Neuronal stem cell (in vitro differentiated cells): ENCODE results near the gene RAB25.
A peak's percentile ranks its signal among the peaks of the same experiment; 100 is the strongest.

ENCODE experiments used
- DNase-seq: peaks from one replicate; pipeline ENCODE4 v3.0.0-alpha.2; 2013; ENCODE audit warnings: low spot score
- H2AFZ ChIP-seq: one replicate; pipeline ENCODE4 v1.6.1; 2013; ENCODE audit warnings: mild to moderate bottlenecking, low read length, inconsistent platforms
- H2AK5ac ChIP-seq: 2 replicates; pipeline ENCODE4 v1.6.1; 2013; ENCODE audit warnings: low read depth, mild to moderate bottlenecking, inconsistent platforms, low read length, moderate library complexity, mixed read lengths
- H2BK120ac ChIP-seq: 2 replicates; pipeline ENCODE4 v1.6.1; 2013; ENCODE audit warnings: low read depth, mild to moderate bottlenecking, inconsistent platforms, low read length, moderate library complexity, mixed read lengths
- H2BK12ac ChIP-seq: one replicate; pipeline ENCODE4 v1.6.1; 2013; ENCODE audit warnings: low read length, inconsistent platforms
- H2BK15ac ChIP-seq: 2 replicates; pipeline ENCODE4 v1.6.1; 2013; ENCODE audit warnings: mild to moderate bottlenecking, low read length, inconsistent platforms, mixed read lengths
- H2BK5ac ChIP-seq: one replicate; pipeline ENCODE4 v1.6.1; 2013; ENCODE audit warnings: inconsistent platforms, mild to moderate bottlenecking, low read length, moderate library complexity
- H3K14ac ChIP-seq: one replicate; pipeline ENCODE4 v1.6.1; 2013; ENCODE audit warnings: low read length, inconsistent platforms
- H3K18ac ChIP-seq: 2 replicates; pipeline ENCODE4 v1.6.1; 2013; ENCODE audit warnings: low read length, inconsistent platforms
- H3K23ac ChIP-seq: 2 replicates; pipeline ENCODE4 v1.6.1; 2013; ENCODE audit warnings: low read depth, mild to moderate bottlenecking, mixed read lengths, low read length, inconsistent platforms; ENCODE audit not compliant: poor library complexity
- H3K27ac ChIP-seq: replicated peaks from 3 replicates; pipeline ENCODE4 v1.5.1; 2013; ENCODE audit warnings: low read length, inconsistent platforms
- H3K27me3 ChIP-seq, 3 experiments: 2 replicates each; pipeline ENCODE4 v1.6.1; 2013; ENCODE audit warnings: low read length in 3 of 3, mild to moderate bottlenecking in 2 of 3, inconsistent platforms in 1 of 3, low read depth in 1 of 3, mixed read lengths in 1 of 3, moderate library complexity in 1 of 3; ENCODE audit not compliant: control insufficient read depth in 3 of 3, insufficient read depth in 3 of 3
- H3K36me3 ChIP-seq, 2 donors: replicated peaks in 1 of 2; 2 replicates each; pipeline ENCODE4 v1.6.1; 2013; ENCODE audit warnings: low read length in 2 of 2; ENCODE audit not compliant: control insufficient read depth in 2 of 2, insufficient read depth in 2 of 2
- H3K4ac ChIP-seq: 2 replicates; pipeline ENCODE4 v1.6.1; 2013; ENCODE audit warnings: inconsistent platforms, mild to moderate bottlenecking, low read length, moderate library complexity
- H3K4me1 ChIP-seq, 2 donors: 1 replicate in 1 of 2; 2 replicates in 1 of 2; pipeline ENCODE4 v1.6.1; 2013; ENCODE audit warnings: low read length in 2 of 2, low read depth in 1 of 2; ENCODE audit not compliant: control insufficient read depth in 2 of 2, insufficient read depth in 1 of 2
- H3K4me2 ChIP-seq: one replicate; pipeline ENCODE4 v1.6.1; 2013; ENCODE audit warnings: mild to moderate bottlenecking, low read length, inconsistent platforms; ENCODE audit not compliant: insufficient read depth, poor library complexity, severe bottlenecking
- H3K4me3 ChIP-seq, 2 donors: 2 replicates each; pipeline ENCODE4 v1.5.1; 2013; ENCODE audit warnings: low read length in 2 of 2, mild to moderate bottlenecking in 2 of 2, inconsistent platforms in 1 of 2, moderate library complexity in 1 of 2
- H3K79me1 ChIP-seq: one replicate; pipeline ENCODE4 v1.6.1; 2013; ENCODE audit warnings: low read depth, mild to moderate bottlenecking, inconsistent platforms, low read length, moderate library complexity
- H3K9ac ChIP-seq: one replicate; pipeline ENCODE4 v1.6.1; 2013; ENCODE audit warnings: mild to moderate bottlenecking, low read depth, low read length, inconsistent platforms; ENCODE audit not compliant: poor library complexity
- H3K9me3 ChIP-seq, 2 donors: replicated peaks in 1 of 2; 2 replicates each; pipeline versions ENCODE3 to v1.6.1; 2013; ENCODE audit warnings: low read length in 2 of 2, mild to moderate bottlenecking in 2 of 2, inconsistent platforms in 1 of 2, low read depth in 1 of 2, mixed read lengths in 1 of 2, moderate library complexity in 1 of 2; ENCODE audit not compliant: control insufficient read depth in 2 of 2, insufficient read depth in 1 of 2
- H4K8ac ChIP-seq: one replicate; pipeline ENCODE4 v1.6.1; 2013; ENCODE audit warnings: low read depth, mild to moderate bottlenecking, inconsistent platforms, low read length, moderate library complexity
- H4K91ac ChIP-seq: one replicate; pipeline ENCODE4 v1.6.1; 2013; ENCODE audit warnings: low read length, low read depth, mild to moderate bottlenecking, inconsistent platforms; ENCODE audit not compliant: poor library complexity
- WGBS, 2 donors: extraction: QIAGEN DNeasy Blood & Tissue Kit; methylation state at CpG; one replicate each; pipeline ENCODE4 v1.1.7; 2013; ENCODE audit warnings: missing lambda C conversion rate in 2 of 2, mixed read lengths in 1 of 2; ENCODE audit not compliant: insufficient read length in 2 of 2, insufficient replicate concordance in 1 of 2; ENCODE audit errors: extremely low coverage in 2 of 2; 5-methylcytosine and 5-hydroxymethylcytosine counted together

RAB25 gene

GRCh38 chr1:156113282-156113950 lies 52.5 kb downstream of the RAB25 start:
- no peak overlapping the region for H3K4me2 ChIP-seq
- H3K27me3 ChIP-seq = peaks cover 0 to 2% (median 0%) of the 10 kb centered on the region in 3 experiments
- no peak overlapping the region for H3K4me3 ChIP-seq
- H4K91ac ChIP-seq = peak overlapping the region; percentile 38
- H2BK5ac ChIP-seq = no peak overlapping the region
- H2AK5ac ChIP-seq = no peak overlapping the region
- H2BK12ac ChIP-seq = no peak overlapping the region
- H2BK120ac ChIP-seq = no peak overlapping the region
- H2AFZ ChIP-seq = no peak overlapping the region
- WGBS, 2 donors = no CpG with 5 or more reads among the region's 4 CpGs
- H3K36me3 ChIP-seq = peaks cover 3 to 67% of the 10 kb centered on the region in 2 donors
- H3K23ac ChIP-seq = peak overlapping the region; percentile 27
- no peaks in the 10 kb centered on the region for H3K9me3 ChIP-seq
- no peak overlapping the region for H3K27ac ChIP-seq
- peaks cover 2% of the 10 kb centered on the region for H3K79me1 ChIP-seq
- no peak for DNase-seq
- H3K4ac ChIP-seq = no peak overlapping the region
- H3K4me1 ChIP-seq = peaks cover 19 to 21% of the 10 kb centered on the region in 2 donors
- no peak overlapping the region for H3K14ac ChIP-seq
- H2BK15ac ChIP-seq = no peak overlapping the region
- H3K18ac ChIP-seq = no peak overlapping the region
- H3K9ac ChIP-seq = no peak overlapping the region
- no peak overlapping the region for H4K8ac ChIP-seq

- H3K4me1 ChIP-seq = peaks cover 19 to 21% of the 10 kb centered on the region in 2 donors
- no peak within 1 kb of the TSS for H3K27ac ChIP-seq
- no peak within 1 kb of the TSS for H2BK5ac ChIP-seq
- no peak within 1 kb of the TSS for H2BK15ac ChIP-seq
- no peak for DNase-seq
- H4K91ac ChIP-seq = no peak within 1 kb of the TSS
- peak within 1 kb of the TSS; percentile 85 for H3K9ac ChIP-seq
- WGBS, 2 donors = no CpG with 5 or more reads among the region's 37 CpGs
- peaks cover 1 to 69% of the 10 kb centered on the region in 2 donors for H3K36me3 ChIP-seq
- H3K79me1 ChIP-seq = peaks cover 2% of the 10 kb centered on the region
- peak within 1 kb of the TSS; percentile 86 for H2AK5ac ChIP-seq
- H2AFZ ChIP-seq = no peak within 1 kb of the TSS
- H3K18ac ChIP-seq = peak within 1 kb of the TSS; percentile 94
- peak within 1 kb of the TSS; percentile 95 for H3K14ac ChIP-seq
- H2BK120ac ChIP-seq = no peak within 1 kb of the TSS
- H3K4me2 ChIP-seq = peak within 1 kb of the TSS; percentile 95
- H3K27me3 ChIP-seq = peaks cover 0 to 2% (median 0%) of the 10 kb centered on the region in 3 experiments
- peak within 1 kb of the TSS in 1 of 2 donors; percentile 82 for H3K4me3 ChIP-seq
- no peak within 1 kb of the TSS for H3K4ac ChIP-seq
- no peak within 1 kb of the TSS for H2BK12ac ChIP-seq
- H3K23ac ChIP-seq = peak within 1 kb of the TSS; percentile 96
- no peak within 1 kb of the TSS for H4K8ac ChIP-seq
- no peaks in the 10 kb centered on the region for H3K9me3 ChIP-seq
Observed at GRCh38 chr1:156114101-156114918, 53.4 kb downstream of the RAB25 start, which contains the start of gene LMNA. Gene LMNA (plus strand): TSS chr1:156114711. CDS start chr1:156114919, 208 bp downstream.

- peak overlapping the region; percentile 94 for H3K18ac ChIP-seq
- H2BK15ac ChIP-seq = no peak overlapping the region
- no peak overlapping the region for H3K4ac ChIP-seq
- no peak overlapping the region for H2BK5ac ChIP-seq
- no peaks in the 10 kb centered on the region for H3K9me3 ChIP-seq
- DNase-seq = no peak
- H4K91ac ChIP-seq = no peak overlapping the region
- no peak overlapping the region for H2BK120ac ChIP-seq
- no CpG with 5 or more reads among the region's 49 CpGs for WGBS, 2 donors
- no peak overlapping the region for H3K27ac ChIP-seq
- peak overlapping the region in 1 of 2 donors; percentile 82 for H3K4me3 ChIP-seq
- peak overlapping the region; percentile 95 for H3K4me2 ChIP-seq
- H3K4me1 ChIP-seq = peaks cover 19 to 21% of the 10 kb centered on the region in 2 donors
- peak overlapping the region; percentile 86 for H2AK5ac ChIP-seq
- peaks cover 3 to 68% of the 10 kb centered on the region in 2 donors for H3K36me3 ChIP-seq
- H3K27me3 ChIP-seq = peaks cover 0 to 2% (median 0%) of the 10 kb centered on the region in 3 experiments
- peaks cover 2% of the 10 kb centered on the region for H3K79me1 ChIP-seq
- no peak overlapping the region for H2BK12ac ChIP-seq
- peak overlapping the region; percentile 85 for H3K9ac ChIP-seq
- H3K14ac ChIP-seq = peak overlapping the region; percentile 95
- peak overlapping the region; percentile 96 for H3K23ac ChIP-seq
- H4K8ac ChIP-seq = no peak overlapping the region
- H2AFZ ChIP-seq = no peak overlapping the region
Observed at GRCh38 chr1:156114919-156115513, 54.1 kb downstream of the RAB25 start.
